CD4-positive, alpha-beta T cell treated with Interleukin-6 at 100 ng/mL for 8 hours (primary cell): Measurements from ENCODE around the gene CNTNAP4.

Experiments
- DNase-seq: peaks from one replicate; pipeline ENCODE4 v3.0.0-alpha.2; 2020; ENCODE audit warnings: mixed read lengths, low spot score

CNTNAP4 gene

GRCh38 chr16:76490036-76490639 is 212.9 kb downstream of the CNTNAP4 start:
- no peak for DNase-seq

- no peak for DNase-seq
These were observed 222.8 kb downstream of the CNTNAP4 start for GRCh38 chr16:76500006-76500405.

GRCh38 chr16:76502063-76502462 is 224.9 kb downstream of the CNTNAP4 start:
- no peak for DNase-seq

GRCh38 chr16:76502555-76502954 is 225.4 kb downstream of the CNTNAP4 start:
- DNase-seq, result no peak

- no peak for DNase-seq
These were observed 225.9 kb downstream of the CNTNAP4 start for GRCh38 chr16:76503091-76503490.

GRCh38 chr16:76511203-76511602 is 234.0 kb downstream of the CNTNAP4 start:
- no peak for DNase-seq

GRCh38 chr16:76518781-76519180 is 241.6 kb downstream of the CNTNAP4 start:
- DNase-seq, result no peak

GRCh38 chr16:76524356-76524755 is 247.2 kb downstream of the CNTNAP4 start:
- no peak for DNase-seq

GRCh38 chr16:76524769-76525168 is 247.6 kb downstream of the CNTNAP4 start:
- no peak for DNase-seq

- no peak for DNase-seq
These were observed 250.0 kb downstream of the CNTNAP4 start for GRCh38 chr16:76527244-76527643.

- no peak for DNase-seq
These were observed 251.9 kb downstream of the CNTNAP4 start for GRCh38 chr16:76529120-76529519.

- no peak for DNase-seq
These were observed 254.0 kb downstream of the CNTNAP4 start for GRCh38 chr16:76531236-76531635.

- no peak for DNase-seq
These were observed 255.2 kb downstream of the CNTNAP4 start for GRCh38 chr16:76532188-76532973.

GRCh38 chr16:76539609-76540008 is 262.4 kb downstream of the CNTNAP4 start:
- no peak for DNase-seq

- no peak for DNase-seq
These were observed 263.9 kb downstream of the CNTNAP4 start for GRCh38 chr16:76541070-76541469.

GRCh38 chr16:76565542-76565941 is 288.3 kb downstream of the CNTNAP4 start:
- DNase-seq, result no peak

- DNase-seq, result no peak
These were observed 294.6 kb downstream of the CNTNAP4 start for GRCh38 chr16:76571755-76572154.

GRCh38 chr16:76573281-76573680 is 296.1 kb downstream of the CNTNAP4 start:
- DNase-seq, result no peak

- DNase-seq, result no peak
These were observed 297.4 kb downstream of the CNTNAP4 start for GRCh38 chr16:76574651-76575050.

- no peak for DNase-seq
These were observed 299.3 kb downstream of the CNTNAP4 start for GRCh38 chr16:76576526-76576925.

- DNase-seq, result no peak
These were observed 299.8 kb downstream of the CNTNAP4 start for GRCh38 chr16:76577003-76577402.

- no peak for DNase-seq
These were observed 302.2 kb downstream of the CNTNAP4 start for GRCh38 chr16:76579277-76579922.

- DNase-seq, result no peak
These were observed 306.3 kb downstream of the CNTNAP4 start for GRCh38 chr16:76583466-76583865.
